ENCODE measurements around the gene CNTN6.

- TF ChIP-seq CTCF (IDR thresholded peaks at IDR 0.05) = no peak
- TF ChIP-seq EZH2phosphoT487 (IDR thresholded peaks at IDR 0.05) = no peak
- TF ChIP-seq EZH2 (IDR thresholded peaks at IDR 0.05) = no peak
Measured at GRCh38 chr3:1356101-1356500, 263.3 kb downstream of the CNTN6 start.
